ENCODE results near the gene FAM13A.

GRCh38 chr4:88742561-88742960, 314.4 kb downstream of the FAM13A start:
- TF ChIP-seq ZSCAN22 (CRISPR knock-in tag; IDR thresholded peaks at IDR 0.05) (no peak), BRD4 (CRISPR knock-in tag; IDR thresholded peaks at IDR 0.05) (no peak), ZNF468 (CRISPR knock-in tag; IDR thresholded peaks at IDR 0.05) (no peak), BHLHE40 (IDR thresholded peaks at IDR 0.05; ENCODE audit: low read length) (no peak), RERE (CRISPR knock-in tag; IDR thresholded peaks at IDR 0.05; ENCODE audit: low read depth) (no peak), NCOA1 (CRISPR knock-in tag; IDR thresholded peaks at IDR 0.05) (no peak), ELF1 (CRISPR knock-in tag; IDR thresholded peaks at IDR 0.05) (no peak)
